ENCODE data around the gene HIF1AN.
A peak's percentile ranks its signal among the peaks of the same experiment; 100 is the strongest.

The HIF1AN gene

GRCh38 chr10:100509241-100509840 lies 26.4 kb upstream of the HIF1AN start:
- Mint-ChIP-seq H3K9me3 (no peaks in the 10 kb centered on the region), H3K27me3 (ENCODE audit: low read depth) (no peaks in the 10 kb centered on the region), H3K36me3 (ENCODE audit: low read depth) (peaks cover 53% of the 10 kb centered on the region), H3K27ac (peak overlapping the region; percentile 93), H3K4me3 (peak overlapping the region; percentile 85), H3K4me1 (ENCODE audit: low read depth) (peaks cover 82% of the 10 kb centered on the region)
- DNase-seq (ENCODE audit: low spot score) = peak; percentile 66

GRCh38 chr10:100510533-100511308 lies 25.0 kb upstream of the HIF1AN start:
- peaks cover 73% of the 10 kb centered on the region for H3K4me1 Mint-ChIP-seq (ENCODE audit: low read depth)

GRCh38 chr10:100515612-100516011 lies 20.1 kb upstream of the HIF1AN start:
- Mint-ChIP-seq H3K27me3 (ENCODE audit: low read depth) (no peaks in the 10 kb centered on the region), H3K27ac (no peak overlapping the region), H3K36me3 (ENCODE audit: low read depth) (peaks cover 45% of the 10 kb centered on the region), H3K4me3 (no peak overlapping the region), H3K9me3 (no peaks in the 10 kb centered on the region), H3K4me1 (ENCODE audit: low read depth) (peaks cover 60% of the 10 kb centered on the region)
- DNase-seq (ENCODE audit: low spot score) = no peak

More at GRCh38 chr10:100510533-100511308, 25.0 kb upstream of the HIF1AN start:
- peak overlapping the region; percentile 85 for H3K4me3 Mint-ChIP-seq
- no peaks in the 10 kb centered on the region for H3K9me3 Mint-ChIP-seq
- DNase-seq (ENCODE audit: low spot score) = peak; percentile 77
- peak overlapping the region; percentile 93 for H3K27ac Mint-ChIP-seq
- H3K27me3 Mint-ChIP-seq (ENCODE audit: low read depth) = no peaks in the 10 kb centered on the region
- H3K36me3 Mint-ChIP-seq (ENCODE audit: low read depth) = peaks cover 48% of the 10 kb centered on the region

GRCh38 chr10:100516847-100517246 lies 18.9 kb upstream of the HIF1AN start:
- Mint-ChIP-seq H3K27me3 (ENCODE audit: low read depth) (no peaks in the 10 kb centered on the region), H3K4me1 (ENCODE audit: low read depth) (peaks cover 55% of the 10 kb centered on the region), H3K36me3 (ENCODE audit: low read depth) (peaks cover 43% of the 10 kb centered on the region), H3K4me3 (peak overlapping the region; percentile 30), H3K27ac (peak overlapping the region; percentile 64), H3K9me3 (no peaks in the 10 kb centered on the region)
- no peak for DNase-seq (ENCODE audit: low spot score)

- DNase-seq (ENCODE audit: low spot score) = peak; percentile 44
- peaks cover 48% of the 10 kb centered on the region for H3K4me1 Mint-ChIP-seq (ENCODE audit: low read depth)
- H3K36me3 Mint-ChIP-seq (ENCODE audit: low read depth) = peaks cover 34% of the 10 kb centered on the region
- peak overlapping the region; percentile 6 for H3K4me3 Mint-ChIP-seq
- no peak overlapping the region for H3K27ac Mint-ChIP-seq
- no peaks in the 10 kb centered on the region for H3K9me3 Mint-ChIP-seq
- no peaks in the 10 kb centered on the region for H3K27me3 Mint-ChIP-seq (ENCODE audit: low read depth)
These were observed 16.9 kb upstream of the HIF1AN start for GRCh38 chr10:100518761-100519241.

GRCh38 chr10:100519311-100520051 lies 16.3 kb upstream of the HIF1AN start, which contains the start of gene SEC31B:
Gene SEC31B, minus strand, starts transcription at chr10:100519861. Its CDS starts 2,909 bp downstream, at chr10:100516952.
- Mint-ChIP-seq H3K27me3 (ENCODE audit: low read depth) (no peaks in the 10 kb centered on the region), H3K4me3 (peak within 1 kb of the TSS; percentile 6)

GRCh38 chr10:100520811-100521210 lies 14.9 kb upstream of the HIF1AN start:
- Mint-ChIP-seq H3K27ac (peak overlapping the region; percentile 26), H3K4me1 (ENCODE audit: low read depth) (peaks cover 46% of the 10 kb centered on the region), H3K4me3 (no peak overlapping the region), H3K9me3 (no peaks in the 10 kb centered on the region), H3K27me3 (ENCODE audit: low read depth) (no peaks in the 10 kb centered on the region), H3K36me3 (ENCODE audit: low read depth) (peaks cover 40% of the 10 kb centered on the region)
- DNase-seq (ENCODE audit: low spot score) = no peak

More at GRCh38 chr10:100519311-100520051, 16.3 kb upstream of the HIF1AN start, which contains the start of gene SEC31B:
- peaks cover 46% of the 10 kb centered on the region for H3K4me1 Mint-ChIP-seq (ENCODE audit: low read depth)
- DNase-seq (ENCODE audit: low spot score) = no peak
- no peaks in the 10 kb centered on the region for H3K9me3 Mint-ChIP-seq
- H3K27ac Mint-ChIP-seq = no peak within 1 kb of the TSS
- H3K36me3 Mint-ChIP-seq (ENCODE audit: low read depth) = peaks cover 35% of the 10 kb centered on the region

GRCh38 chr10:100522107-100522801 lies 13.5 kb upstream of the HIF1AN start:
- H3K4me3 Mint-ChIP-seq = no peak overlapping the region
- H3K27me3 Mint-ChIP-seq (ENCODE audit: low read depth) = no peaks in the 10 kb centered on the region
- peaks cover 43% of the 10 kb centered on the region for H3K36me3 Mint-ChIP-seq (ENCODE audit: low read depth)
- H3K9me3 Mint-ChIP-seq = no peaks in the 10 kb centered on the region
- no peak overlapping the region for H3K27ac Mint-ChIP-seq
- DNase-seq (ENCODE audit: low spot score) = no peak
- H3K4me1 Mint-ChIP-seq (ENCODE audit: low read depth) = peaks cover 44% of the 10 kb centered on the region

- no peaks in the 10 kb centered on the region for H3K27me3 Mint-ChIP-seq (ENCODE audit: low read depth)
- DNase-seq (ENCODE audit: low spot score) = no peak
- H3K9me3 Mint-ChIP-seq = no peaks in the 10 kb centered on the region
- H3K36me3 Mint-ChIP-seq (ENCODE audit: low read depth) = peaks cover 45% of the 10 kb centered on the region
- H3K4me3 Mint-ChIP-seq = no peak overlapping the region
- peaks cover 41% of the 10 kb centered on the region for H3K4me1 Mint-ChIP-seq (ENCODE audit: low read depth)
- H3K27ac Mint-ChIP-seq = no peak overlapping the region
These were observed 12.8 kb upstream of the HIF1AN start for GRCh38 chr10:100522945-100523344.

GRCh38 chr10:100524206-100524605 lies 11.5 kb upstream of the HIF1AN start:
- no peak overlapping the region for H3K27ac Mint-ChIP-seq
- DNase-seq (ENCODE audit: low spot score) = no peak
- no peak overlapping the region for H3K4me3 Mint-ChIP-seq
- H3K9me3 Mint-ChIP-seq = no peaks in the 10 kb centered on the region
- H3K4me1 Mint-ChIP-seq (ENCODE audit: low read depth) = peaks cover 35% of the 10 kb centered on the region
- no peaks in the 10 kb centered on the region for H3K27me3 Mint-ChIP-seq (ENCODE audit: low read depth)
- peaks cover 44% of the 10 kb centered on the region for H3K36me3 Mint-ChIP-seq (ENCODE audit: low read depth)

- no peak for DNase-seq (ENCODE audit: low spot score)
- Mint-ChIP-seq H3K4me3 (no peak overlapping the region), H3K27ac (peak overlapping the region; percentile 47), H3K27me3 (ENCODE audit: low read depth) (no peaks in the 10 kb centered on the region), H3K4me1 (ENCODE audit: low read depth) (peaks cover 35% of the 10 kb centered on the region), H3K9me3 (no peaks in the 10 kb centered on the region), H3K36me3 (ENCODE audit: low read depth) (peaks cover 44% of the 10 kb centered on the region)
These were observed 11.1 kb upstream of the HIF1AN start for GRCh38 chr10:100524638-100525037.

- peak; percentile 27 for DNase-seq (ENCODE audit: low spot score)
- Mint-ChIP-seq H3K27ac (peak overlapping the region; percentile 93), H3K4me1 (ENCODE audit: low read depth) (peaks cover 33% of the 10 kb centered on the region), H3K36me3 (ENCODE audit: low read depth) (peaks cover 44% of the 10 kb centered on the region), H3K4me3 (peak overlapping the region; percentile 88), H3K9me3 (no peaks in the 10 kb centered on the region), H3K27me3 (ENCODE audit: low read depth) (no peaks in the 10 kb centered on the region)
These were observed 7.4 kb upstream of the HIF1AN start for GRCh38 chr10:100528123-100528886.
